CD14-positive monocyte (primary cell): Measurements from ENCODE around the gene DDX43. TPM values are rescaled to one million over a fixed set of nuclear protein-coding genes. Genes with fewer than 3 reads are reported as not detected.

Experiments
- DNase-seq, 3 donors: peaks; one replicate each; pipeline ENCODE4 v3.0.0-alpha.2; 2011 to 2022
- H2AFZ ChIP-seq: 2 replicates; pipeline ENCODE4 v1.6.0; 2012; ENCODE audit warnings: mild to moderate bottlenecking, low read depth, low read length, inconsistent platforms; ENCODE audit not compliant: insufficient read depth, poor library complexity, severe bottlenecking
- H3K27ac ChIP-seq, 2 donors: 1 replicate in 1 of 2; 2 replicates in 1 of 2; pipeline ENCODE4 v1.5.1; 2012 to 2013; ENCODE audit warnings: low read length in 2 of 2, control low read depth in 1 of 2, inconsistent platforms in 1 of 2, low read depth in 1 of 2, mild to moderate bottlenecking in 1 of 2
- H3K27me3 ChIP-seq, 2 donors: one replicate each; pipeline versions ENCODE4 v1.6.0 to v1.6.1; 2011 to 2013; ENCODE audit warnings: low read length in 2 of 2; ENCODE audit not compliant: control insufficient read depth in 2 of 2, insufficient read depth in 2 of 2
- H3K36me3 ChIP-seq, 2 donors: replicated peaks in 1 of 2; 1 replicate in 1 of 2; 2 replicates in 1 of 2; pipeline versions ENCODE4 v1.5.1 to v1.6.1; 2012 to 2013; ENCODE audit warnings: low read length in 2 of 2, control low read depth in 1 of 2, inconsistent platforms in 1 of 2, mild to moderate bottlenecking in 1 of 2; ENCODE audit not compliant: insufficient read depth in 2 of 2, control insufficient read depth in 1 of 2
- H3K4me1 ChIP-seq, 2 donors: 1 replicate in 1 of 2; 2 replicates in 1 of 2; pipeline versions ENCODE4 v1.5.1 to v1.6.1; 2012 to 2013; ENCODE audit warnings: low read length in 2 of 2, control low read depth in 1 of 2, inconsistent platforms in 1 of 2, mild to moderate bottlenecking in 1 of 2, moderate library complexity in 1 of 2; ENCODE audit not compliant: insufficient read depth in 2 of 2, control insufficient read depth in 1 of 2
- H3K4me2 ChIP-seq: replicated peaks from 2 replicates; pipeline ENCODE3; 2012; ENCODE audit warnings: low read length, moderate library complexity, mild to moderate bottlenecking; ENCODE audit not compliant: poor library complexity, severe bottlenecking; ENCODE audit errors: extremely low read depth
- H3K4me3 ChIP-seq, 3 experiments: fragments of 200-600 bp in 1 of 3; sonication (generic) in 1 of 3; replicated peaks in 1 of 3; 1 replicate in 2 of 3; 2 replicates in 1 of 3; pipeline ENCODE4 v1.5.1; 2011 to 2013; ENCODE audit warnings: low read length in 3 of 3, mild to moderate bottlenecking in 3 of 3, control low read depth in 2 of 3, low read depth in 2 of 3, inconsistent platforms in 1 of 3, moderate library complexity in 1 of 3
- H3K79me2 ChIP-seq: 2 replicates; pipeline ENCODE4 v1.6.0; 2012; ENCODE audit warnings: mild to moderate bottlenecking, control low read depth, inconsistent platforms, low read length, moderate library complexity; ENCODE audit not compliant: insufficient read depth
- H3K9ac ChIP-seq: 2 replicates; pipeline ENCODE4 v1.6.0; 2017; ENCODE audit warnings: low read length, mild to moderate bottlenecking; ENCODE audit not compliant: insufficient read depth, poor library complexity, severe bottlenecking
- H3K9me3 ChIP-seq, 2 donors: replicated peaks in 1 of 2; 1 replicate in 1 of 2; 2 replicates in 1 of 2; pipeline versions ENCODE4 v1.5.1 to v1.6.1; 2012 to 2013; ENCODE audit warnings: low read length in 2 of 2, control low read depth in 1 of 2; ENCODE audit not compliant: control insufficient read depth in 1 of 2, insufficient read depth in 1 of 2
- H4K20me1 ChIP-seq: 2 replicates; pipeline ENCODE4 v1.6.0; 2012; ENCODE audit warnings: mild to moderate bottlenecking, low read length, control low read depth, moderate library complexity; ENCODE audit not compliant: insufficient read depth
- H3K27ac Mint-ChIP-seq, 7 donors: one replicate each; pipeline ENCODE4 v1.8.0; 2020; ENCODE audit warnings: mild to moderate bottlenecking in 7 of 7, mixed read lengths in 7 of 7, moderate library complexity in 6 of 7, inconsistent platforms in 2 of 7
- H3K27me3 Mint-ChIP-seq, 3 donors: one replicate each; pipeline ENCODE4 v1.8.0; 2021 to 2022; ENCODE audit warnings: low read depth in 3 of 3, mild to moderate bottlenecking in 3 of 3, mixed read lengths in 3 of 3, moderate library complexity in 3 of 3, inconsistent platforms in 1 of 3
- H3K36me3 Mint-ChIP-seq, 2 donors: one replicate each; pipeline ENCODE4 v1.8.0; 2020; ENCODE audit warnings: mixed read lengths in 2 of 2, inconsistent platforms in 1 of 2, mild to moderate bottlenecking in 1 of 2
- H3K4me1 Mint-ChIP-seq: one replicate; pipeline ENCODE4 v1.8.0; 2020; ENCODE audit warnings: mild to moderate bottlenecking, mixed read lengths
- H3K4me3 Mint-ChIP-seq, 2 donors: one replicate each; pipeline ENCODE4 v1.8.0; 2020; ENCODE audit warnings: mild to moderate bottlenecking in 2 of 2, mixed read lengths in 2 of 2, moderate library complexity in 1 of 2
- H3K9me3 Mint-ChIP-seq, 7 donors: one replicate each; pipeline ENCODE4 v1.8.0; 2020 to 2022; ENCODE audit warnings: mixed read lengths in 7 of 7, mild to moderate bottlenecking in 6 of 7, moderate library complexity in 6 of 7, inconsistent platforms in 2 of 7
- WGBS: methylation state at CpG from one replicate; pipeline ENCODE4 v1.1.5; 2013; ENCODE audit warnings: missing lambda C conversion rate; ENCODE audit not compliant: insufficient coverage; 5-methylcytosine and 5-hydroxymethylcytosine counted together
- intact Hi-C, 2 donors: fragments of 100-400 bp; cut with micrococcal nuclease; formaldehyde crosslinking; loops; one replicate each; pipeline versions ENCODE4 v1.15.0 to v1.15.1; 2023
- polyA plus RNA-seq, 3 donors: library from polyadenylated mRNA; depleted of rRNA in 1 of 3; unstranded in 2 of 3; stranded (reverse) in 1 of 3; fragments of 300-500 nt in 2 of 3; fragments of >200 nt in 1 of 3; fragmentation: Illumina TruSeq in 2 of 3; gene quantifications; 1 replicate in 2 of 3; 2 replicates in 1 of 3; pipeline ENCODE4 v1.2.3, GENCODE V29; 2012 to 2021
- TF ChIP-seq, protein P1 (sequence below): fragments of 200-600 bp; IDR thresholded peaks from one replicate; pipeline ENCODE4 v1.8.0; 2022; ENCODE audit warnings: antibody characterized with exemption, mild to moderate bottlenecking

Gene DDX43
- polyA plus RNA-seq, 3 donors = 0.23 to 1.0 TPM; not detected in 1

DNA sequence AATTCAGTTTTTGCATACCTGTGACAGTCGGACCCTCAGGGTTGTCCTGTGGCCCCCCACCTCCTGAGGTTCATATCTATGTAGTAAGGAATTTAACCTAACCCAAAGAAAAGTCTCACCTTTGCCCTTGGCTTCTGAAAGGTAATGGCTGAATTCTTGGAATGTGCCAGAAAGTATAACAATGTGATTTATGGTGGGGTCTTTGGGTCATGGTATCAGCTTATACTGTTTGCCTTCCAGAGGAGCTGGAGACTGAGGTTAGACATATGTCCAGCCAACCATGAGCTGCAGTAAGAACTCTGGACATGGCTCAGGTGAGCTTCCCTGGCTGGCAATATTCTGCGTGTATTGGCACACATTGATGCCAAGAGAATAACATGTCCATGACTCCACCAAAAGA, 26.9 kb downstream of the DDX43 start:
- H3K27ac Mint-ChIP-seq = peak overlapping the region in 5 of 7 donors; percentile 37 to 90 (median 88)
- no peak overlapping the region for H2AFZ ChIP-seq
- H3K4me1 Mint-ChIP-seq = peaks cover 15% of the 10 kb centered on the region
- peaks cover 57 to 83% of the 10 kb centered on the region in 2 donors for H3K36me3 Mint-ChIP-seq
- peak overlapping the region in 1 of 2 donors; percentile 73 for H3K27ac ChIP-seq
- H3K4me3 Mint-ChIP-seq = no peak overlapping the region
- H3K4me3 ChIP-seq = no peak overlapping the region
- no peak for DNase-seq
- H4K20me1 ChIP-seq = peaks cover 33% of the 10 kb centered on the region
- peaks cover 12 to 20% of the 10 kb centered on the region in 2 donors for H3K4me1 ChIP-seq
- H3K36me3 ChIP-seq = peaks cover 43 to 85% of the 10 kb centered on the region in 2 donors
- H3K9me3 Mint-ChIP-seq = peaks cover 0 to 2% (median 0%) of the 10 kb centered on the region in 7 donors
- no peaks in the 10 kb centered on the region for H3K27me3 ChIP-seq
- no peaks in the 10 kb centered on the region for H3K27me3 Mint-ChIP-seq
- H3K79me2 ChIP-seq = peaks cover 6% of the 10 kb centered on the region
- H3K9ac ChIP-seq = no peak overlapping the region
- H3K4me2 ChIP-seq = no peak overlapping the region
- 100% methylated on average over 1 of the region's 2 CpGs for WGBS
- no peaks in the 10 kb centered on the region for H3K9me3 ChIP-seq
- intact Hi-C loops = no loop called here
- TF ChIP-seq, protein P1, sequence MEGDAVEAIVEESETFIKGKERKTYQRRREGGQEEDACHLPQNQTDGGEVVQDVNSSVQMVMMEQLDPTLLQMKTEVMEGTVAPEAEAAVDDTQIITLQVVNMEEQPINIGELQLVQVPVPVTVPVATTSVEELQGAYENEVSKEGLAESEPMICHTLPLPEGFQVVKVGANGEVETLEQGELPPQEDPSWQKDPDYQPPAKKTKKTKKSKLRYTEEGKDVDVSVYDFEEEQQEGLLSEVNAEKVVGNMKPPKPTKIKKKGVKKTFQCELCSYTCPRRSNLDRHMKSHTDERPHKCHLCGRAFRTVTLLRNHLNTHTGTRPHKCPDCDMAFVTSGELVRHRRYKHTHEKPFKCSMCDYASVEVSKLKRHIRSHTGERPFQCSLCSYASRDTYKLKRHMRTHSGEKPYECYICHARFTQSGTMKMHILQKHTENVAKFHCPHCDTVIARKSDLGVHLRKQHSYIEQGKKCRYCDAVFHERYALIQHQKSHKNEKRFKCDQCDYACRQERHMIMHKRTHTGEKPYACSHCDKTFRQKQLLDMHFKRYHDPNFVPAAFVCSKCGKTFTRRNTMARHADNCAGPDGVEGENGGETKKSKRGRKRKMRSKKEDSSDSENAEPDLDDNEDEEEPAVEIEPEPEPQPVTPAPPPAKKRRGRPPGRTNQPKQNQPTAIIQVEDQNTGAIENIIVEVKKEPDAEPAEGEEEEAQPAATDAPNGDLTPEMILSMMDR = no peak

DNA sequence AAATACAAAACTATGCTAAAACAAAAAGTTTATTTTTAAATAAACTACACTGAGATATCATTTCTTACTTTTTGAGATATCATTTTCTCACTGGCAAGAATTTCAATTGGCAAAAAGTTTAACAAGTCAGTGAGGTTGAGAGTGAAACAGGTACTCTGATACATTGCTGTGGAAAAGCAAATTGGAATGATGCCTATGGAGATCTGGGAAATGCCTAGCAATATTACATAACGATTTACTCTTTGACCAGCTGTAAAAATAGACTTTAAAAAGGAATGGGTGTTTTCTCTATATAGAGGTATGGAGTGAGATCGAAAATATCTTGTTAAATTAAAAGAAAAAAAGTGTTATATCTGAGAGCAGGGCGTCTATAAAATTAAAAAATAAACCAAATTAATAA, 40.6 kb downstream of the DDX43 start:
- H3K27ac Mint-ChIP-seq = peak overlapping the region in 1 of 7 donors; percentile 30

More for the DNA sequence above, 40.6 kb downstream of the DDX43 start:
- peaks cover 61 to 85% of the 10 kb centered on the region in 2 donors for H3K36me3 Mint-ChIP-seq
- Histone ChIP-seq H2AFZ (no peak overlapping the region), H4K20me1 (peaks cover 96% of the 10 kb centered on the region), H3K27me3 (no peaks in the 10 kb centered on the region), H3K4me1 (no peaks in the 10 kb centered on the region), H3K4me2 (no peak overlapping the region), H3K9me3 (no peaks in the 10 kb centered on the region), H3K4me3 (no peak overlapping the region), H3K9ac (no peak overlapping the region), H3K79me2 (peaks cover 96% of the 10 kb centered on the region), H3K36me3 (peaks cover 70 to 92% of the 10 kb centered on the region in 2 donors), H3K27ac (no peak overlapping the region)
- no peak for DNase-seq
- no peaks in the 10 kb centered on the region for H3K27me3 Mint-ChIP-seq
- H3K9me3 Mint-ChIP-seq = no peaks in the 10 kb centered on the region
- intact Hi-C loops = no loop called here
- TF ChIP-seq, protein P1 = no peak
- no peak overlapping the region for H3K4me3 Mint-ChIP-seq
- no CpG with 5 or more reads among the region's 3 CpGs for WGBS
- no peaks in the 10 kb centered on the region for H3K4me1 Mint-ChIP-seq
